K562 (cell line): ENCODE measurements around the gene AP1G2. TPM values are rescaled to one million over a fixed set of nuclear protein-coding genes. Genes with fewer than 3 reads are reported as not detected.
"Not testable (repeated sequence)": the region's sequence is repeated elsewhere in the genome, so short reads cannot be mapped to it uniquely, and the experiment has no call there.

Experiments
- ATAC-seq: fragments of 200-7000 bp; cut with Tn5 transposase; 3 replicates; pipeline ENCODE4 v1.9.1; 2020; ENCODE audit warnings: moderate library complexity
- BruUV-seq: library from RNA; stranded (reverse); fragments of 400-500 nt; replicated peaks from 2 replicates; lab custom pipeline; 2021; lab: Mats Ljungman, UMichigan
- CTCF ChIA-PET: fragments of 300-600 bp; formaldehyde crosslinking; extraction: SDS; loops from one replicate; lab custom pipeline; 2021; ENCODE audit warnings: low intra/inter-chr PET ratio; lab: Yijun Ruan, JAX
- POLR2A ChIA-PET: fragments of 300-600, 350-650 bp; sonication (Branson Sonifier 250); formaldehyde crosslinking; extraction: SDS; loops from one replicate; lab custom pipeline; 2021; ENCODE audit warnings: antibody characterized with exemption, inconsistent platforms; lab: Yijun Ruan, JAX
- DNase-seq, 4 experiments: peaks; one replicate each; pipeline versions ENCODE4 v3.0.0 to v3.0.0-alpha.2; 2011 to 2018; ENCODE audit warnings: low spot score in 3 of 4, mixed read lengths in 3 of 4; ENCODE audit errors: extremely low read depth in 1 of 4
- FAIRE-seq: peaks from 2 replicates; lab custom pipeline; 2011; peaks lifted over from hg19 to GRCh38; lab: Jason Lieb, UNC
- H2AFZ ChIP-seq: 2 replicates; pipeline ENCODE4 v1.6.0; 2011; ENCODE audit warnings: low read depth, low read length, control low read depth, inconsistent platforms
- H3K27ac ChIP-seq: fragments of 200-600 bp; 3 replicates; pipeline ENCODE4 v1.8.0; 2011; ENCODE audit warnings: low read depth, mild to moderate bottlenecking, control low read depth, inconsistent platforms, low read length, moderate library complexity, mixed read lengths; ENCODE audit errors: extremely low read depth
- H3K27me3 ChIP-seq, 2 experiments: fragments of 300-600 bp in 1 of 2; 2 replicates in 1 of 2; 3 replicates in 1 of 2; pipeline versions ENCODE4 v1.6.0 to v1.8.0; 2011; ENCODE audit warnings: inconsistent platforms in 2 of 2, low read length in 2 of 2, mild to moderate bottlenecking in 1 of 2, mixed read lengths in 1 of 2, moderate library complexity in 1 of 2; ENCODE audit not compliant: control insufficient read depth in 2 of 2, insufficient read depth in 2 of 2
- H3K36me3 ChIP-seq: fragments of 300-600 bp; 3 replicates; pipeline ENCODE4 v1.8.0; 2011; ENCODE audit warnings: mild to moderate bottlenecking, low read length, inconsistent platforms; ENCODE audit not compliant: control insufficient read depth, insufficient read depth
- H3K4me1 ChIP-seq, 2 experiments: fragments of 200-600 bp in 1 of 2; replicated peaks in 1 of 2; 2 replicates in 1 of 2; 3 replicates in 1 of 2; pipeline versions ENCODE4 v1.5.1 to v1.8.0; 2011; ENCODE audit warnings: inconsistent platforms in 2 of 2, low read length in 2 of 2, mild to moderate bottlenecking in 1 of 2, mixed read lengths in 1 of 2, moderate library complexity in 1 of 2; ENCODE audit not compliant: control insufficient read depth in 2 of 2, insufficient read depth in 2 of 2
- H3K4me2 ChIP-seq: 2 replicates; pipeline ENCODE4 v1.6.1; 2011; ENCODE audit warnings: low read length, control low read depth, inconsistent platforms, mixed read lengths; ENCODE audit not compliant: insufficient read depth
- H3K4me3 ChIP-seq: fragments of 200-600 bp; sonication (generic), shearing (Covaris generic); 2 replicates; pipeline ENCODE4 v1.5.1; 2016; ENCODE audit warnings: control low read depth, inconsistent platforms
- H3K79me2 ChIP-seq: fragments of 200-600 bp; 3 replicates; pipeline ENCODE4 v1.8.0; 2011; ENCODE audit warnings: low read length, inconsistent platforms; ENCODE audit not compliant: control insufficient read depth, insufficient read depth
- H3K9ac ChIP-seq, 2 experiments: 2 replicates each; pipeline versions ENCODE4 v1.6.0 to v1.6.1; 2011; ENCODE audit warnings: low read depth in 2 of 2, low read length in 2 of 2, control low read depth in 1 of 2, inconsistent platforms in 1 of 2, mild to moderate bottlenecking in 1 of 2, mixed read lengths in 1 of 2; ENCODE audit not compliant: insufficient read depth in 1 of 2
- H3K9me1 ChIP-seq: one replicate; pipeline ENCODE4 v1.6.0; 2011; ENCODE audit warnings: inconsistent platforms, mild to moderate bottlenecking, low read length, moderate library complexity; ENCODE audit not compliant: control insufficient read depth, insufficient read depth
- H3K9me3 ChIP-seq: replicated peaks from 2 replicates; pipeline ENCODE4 v1.5.1; 2011; ENCODE audit warnings: low read depth, low read length, inconsistent platforms; ENCODE audit not compliant: control insufficient read depth, insufficient read depth
- H4K20me1 ChIP-seq: replicated peaks from 2 replicates; pipeline ENCODE4 v1.6.1; 2011; ENCODE audit warnings: low read length, inconsistent platforms, mixed read lengths; ENCODE audit not compliant: control insufficient read depth, insufficient read depth
- PTTG1 ChIP-seq: fragments of 450-650 bp; IDR thresholded peaks from 2 replicates; pipeline ENCODE4 v1.6.1; 2016; ENCODE audit warnings: low read depth, mild to moderate bottlenecking, missing genetic modification characterization, missing compliant biosample characterization
- THAP7 ChIP-seq: fragments of 250-450 bp; sonication (Bioruptor Pico); IDR thresholded peaks from 2 replicates; pipeline ENCODE4 v1.5.0; 2021
- ZNF121 ChIP-seq: sonication (generic); formaldehyde crosslinking; conservative IDR thresholded peaks from 2 replicates; pipeline ENCODE4 v1.8.0; 2022; ENCODE audit warnings: missing genetic modification reagents
- WGBS: fragments of 100-300 bp; shearing (Covaris generic); methylation state at CpG from one replicate; pipeline ENCODE4 v1.1.6; 2016; ENCODE audit warnings: low coverage, mixed read lengths; ENCODE audit not compliant: insufficient coverage; ENCODE audit errors: missing lambda C conversion rate; 5-methylcytosine and 5-hydroxymethylcytosine counted together
- in situ Hi-C: fragments of 300-500 bp; cut with MboI; formaldehyde crosslinking; loops from 4 replicates; pipeline ENCODE4 v1.15.0; 2018; ENCODE audit warnings: inconsistent platforms, mixed read lengths
- intact Hi-C: fragments of 100-400 bp; cut with micrococcal nuclease; formaldehyde crosslinking; loops from 2 replicates; pipeline ENCODE4 v1.14.2; 2022
- polyA plus RNA-seq, 8 experiments: library from polyadenylated mRNA; depleted of rRNA in 4 of 8; stranded (reverse) in 5 of 8; unstranded in 3 of 8; fragments of >200 nt; fragmentation: Nextera tagmentation in 2 of 8; fragmentation: Illumina TruSeq in 1 of 8; extraction: Ambion mirVana in 2 of 8; extraction: Trizol in 1 of 8; gene quantifications; 2 replicates each; pipeline versions ENCODE4 v1.2.1 to v1.2.3, GENCODE V29; 2011 to 2014; ENCODE audit warnings: inconsistent platforms in 1 of 8, missing spikeins in 1 of 8
- total RNA-seq, 7 experiments: library from RNA; depleted of rRNA in 6 of 7; stranded (reverse); fragments of >200 nt in 6 of 7; fragmentation: Illumina TruSeq in 2 of 7; extraction: Trizol in 2 of 7; gene quantifications; 2 replicates each; pipeline versions ENCODE4 v1.2.1 to v1.2.3, GENCODE V29; 2011 to 2021; ENCODE audit warnings: low replicate concordance in 1 of 7

AP1G2 gene
- total and polyA plus RNA-seq, 9 of the 15 experiments (the other 6 are each of a cell fraction or from before 2014, with no cell fraction given) = 19.1 to 83.5 (median 33.3) TPM

DNA sequence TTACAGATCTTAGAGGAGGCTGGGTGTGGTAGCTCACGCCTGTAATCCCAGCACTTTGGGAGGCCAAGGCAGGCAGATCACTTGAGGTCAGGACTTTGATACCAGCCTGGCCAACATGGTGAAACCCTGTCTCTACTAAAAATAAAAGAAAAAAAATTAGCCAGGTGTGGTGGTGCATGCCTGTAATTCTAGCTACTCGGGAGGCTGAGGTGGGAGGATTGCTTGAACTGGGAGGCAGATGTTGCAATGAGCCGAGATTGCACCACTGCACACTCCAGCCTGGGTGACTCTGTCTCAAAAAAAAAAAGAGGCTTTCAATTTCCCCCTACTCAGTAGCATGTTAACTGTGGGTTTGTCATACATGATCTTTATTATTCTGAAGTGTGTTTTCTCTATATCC lies 26.6 kb upstream of the AP1G2 start:
- H3K4me1 ChIP-seq, H2AFZ ChIP-seq, ATAC-seq, DNase-seq, CTCF ChIA-PET, H3K27me3 ChIP-seq, H3K36me3 ChIP-seq, H3K4me2 ChIP-seq, H3K4me3 ChIP-seq, intact Hi-C loops, H3K27ac ChIP-seq, H3K9me3 ChIP-seq, H4K20me1 ChIP-seq, H3K9me1 ChIP-seq, BruUV-seq, FAIRE-seq, in situ Hi-C loops, H3K9ac ChIP-seq, H3K79me2 ChIP-seq: not testable (repeated sequence)
- WGBS = 0% methylated on average over 3 of the region's 3 CpGs
- POLR2A ChIA-PET = interaction anchor here (0.7 kb wide), 1 partner anchor 38 kb away, joined by 4 read pairs; no protein-coding TSS in a partner anchor

GRCh38 chr14:23590198-23590597 lies 22.6 kb upstream of the AP1G2 start:
- in situ Hi-C loops = no loop called here
- H3K9ac ChIP-seq = no peak overlapping the region
- H3K9me3 ChIP-seq = no peaks in the 10 kb centered on the region
- no peaks in the 10 kb centered on the region for H3K36me3 ChIP-seq
- CTCF ChIA-PET = interaction anchor here (0.9 kb wide), 1 partner anchor 21 kb away, joined by 5 read pairs; no protein-coding TSS in a partner anchor
- 50% methylated on average over 2 of the region's 4 CpGs for WGBS
- H3K27me3 ChIP-seq = no peaks in the 10 kb centered on the region; a peak in 1 of 5 replicates
- FAIRE-seq (no peak), ATAC-seq (no peak), DNase-seq (no peak)
- TF ChIP-seq THAP7 (CRISPR knock-in tag) (no peak), ZNF121 (CRISPR knock-in tag) (peak; percentile 31; the same call in 1 of the 2 replicates), PTTG1 (tag) (no peak)
- H2AFZ ChIP-seq = no peak overlapping the region
- no peak overlapping the region for H3K4me2 ChIP-seq
- intact Hi-C loops = no loop called here
- POLR2A ChIA-PET = no interaction called here
- no peak overlapping the region for H3K27ac ChIP-seq
- H3K79me2 ChIP-seq = no peaks in the 10 kb centered on the region
- H3K9me1 ChIP-seq = no peaks in the 10 kb centered on the region
- H3K4me1 ChIP-seq = peaks cover 5% of the 10 kb centered on the region in 2 experiments; a peak in 3 of 5 replicates
- no peaks in the 10 kb centered on the region for H4K20me1 ChIP-seq
- no TSS peak for BruUV-seq
- H3K4me3 ChIP-seq = no peak overlapping the region
